Activated CD8-positive, alpha-beta T cell treated with anti-CD3 and anti-CD28 coated beads for 36 hours (primary cell): ENCODE data around the gene LCE2A. TPM values are rescaled to one million over a fixed set of nuclear protein-coding genes. Genes with fewer than 3 reads are reported as not detected.

Experiments
- ATAC-seq: fragments of 200-7000 bp; cut with Tn5 transposase; one replicate; pipeline ENCODE4 v1.10.0; 2021; ENCODE audit warnings: mild to moderate bottlenecking, moderate library complexity
- CTCF ChIA-PET: fragments of 350-600 bp; sonication (Branson Sonifier 250); formaldehyde crosslinking; loops from one replicate; lab custom pipeline; 2021; ENCODE audit warnings: antibody characterized with exemption; lab: Charles Lee
- POLR2A ChIA-PET: fragments of 350-600 bp; sonication (Branson Sonifier 250); formaldehyde crosslinking; loops from one replicate; lab custom pipeline; 2021; ENCODE audit warnings: antibody characterized with exemption; lab: Charles Lee
- DNase-seq: peaks from one replicate; pipeline ENCODE4 v3.0.0-alpha.2; 2020
- H3K27ac Mint-ChIP-seq: one replicate; pipeline ENCODE4 v1.8.0; 2021; ENCODE audit warnings: mild to moderate bottlenecking, mixed read lengths
- H3K27me3 Mint-ChIP-seq: one replicate; pipeline ENCODE4 v1.8.0; 2021; ENCODE audit warnings: mixed read lengths
- H3K36me3 Mint-ChIP-seq: one replicate; pipeline ENCODE4 v1.8.0; 2021; ENCODE audit warnings: low read depth, mixed read lengths
- H3K4me1 Mint-ChIP-seq: one replicate; pipeline ENCODE4 v1.8.0; 2021; ENCODE audit warnings: low read depth, mixed read lengths
- H3K4me3 Mint-ChIP-seq: one replicate; pipeline ENCODE4 v1.8.0; 2021; ENCODE audit warnings: mild to moderate bottlenecking, moderate library complexity, mixed read lengths
- H3K9me3 Mint-ChIP-seq: one replicate; pipeline ENCODE4 v1.8.0; 2021; ENCODE audit warnings: mixed read lengths
- intact Hi-C: fragments of 100-400 bp; cut with micrococcal nuclease; formaldehyde crosslinking; loops from one replicate; pipeline ENCODE4 v1.10.0; 2022
- total RNA-seq, 2 experiments: library from RNA; stranded (reverse); gene quantifications; one replicate each; pipeline ENCODE4 v1.2.3, GENCODE V29; 2021
- TF ChIP-seq, protein P1 (sequence below): fragments of 200-600 bp; IDR thresholded peaks from one replicate; pipeline ENCODE4 v1.8.0; 2022; ENCODE audit warnings: antibody characterized with exemption, mild to moderate bottlenecking

The LCE2A gene
- total RNA-seq, 2 experiments from 2014 or later = not detected

DNA sequence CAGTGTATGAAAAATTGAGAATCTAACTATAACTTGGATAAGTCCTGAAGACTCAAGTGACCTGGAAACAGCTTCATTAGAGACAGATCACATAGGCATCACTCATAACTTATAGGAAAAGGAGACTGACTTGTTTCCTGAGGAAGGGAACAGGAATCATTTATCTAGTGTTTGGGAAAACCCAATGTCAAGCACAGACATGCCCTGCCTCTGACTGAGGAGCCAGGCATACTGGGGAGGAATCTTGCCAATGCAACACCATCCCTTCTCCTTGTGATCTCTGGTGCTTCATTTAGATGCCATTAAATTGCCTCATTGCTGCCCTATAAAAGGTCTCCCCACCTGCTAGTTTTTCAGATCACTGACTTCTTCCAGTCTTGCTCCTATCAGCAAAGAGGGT is 20.1 kb downstream of the LCE2A start:
- Mint-ChIP-seq H3K27me3 (peaks cover 9% of the 10 kb centered on the region), H3K9me3 (no peaks in the 10 kb centered on the region), H3K36me3 (no peaks in the 10 kb centered on the region), H3K4me3 (no peak overlapping the region), H3K4me1 (no peaks in the 10 kb centered on the region), H3K27ac (no peak overlapping the region)
- CTCF ChIA-PET = no interaction called here
- DNase-seq (no peak), ATAC-seq (no peak)
- POLR2A ChIA-PET = no interaction called here
- intact Hi-C loops = no loop called here
- TF ChIP-seq, protein P1, sequence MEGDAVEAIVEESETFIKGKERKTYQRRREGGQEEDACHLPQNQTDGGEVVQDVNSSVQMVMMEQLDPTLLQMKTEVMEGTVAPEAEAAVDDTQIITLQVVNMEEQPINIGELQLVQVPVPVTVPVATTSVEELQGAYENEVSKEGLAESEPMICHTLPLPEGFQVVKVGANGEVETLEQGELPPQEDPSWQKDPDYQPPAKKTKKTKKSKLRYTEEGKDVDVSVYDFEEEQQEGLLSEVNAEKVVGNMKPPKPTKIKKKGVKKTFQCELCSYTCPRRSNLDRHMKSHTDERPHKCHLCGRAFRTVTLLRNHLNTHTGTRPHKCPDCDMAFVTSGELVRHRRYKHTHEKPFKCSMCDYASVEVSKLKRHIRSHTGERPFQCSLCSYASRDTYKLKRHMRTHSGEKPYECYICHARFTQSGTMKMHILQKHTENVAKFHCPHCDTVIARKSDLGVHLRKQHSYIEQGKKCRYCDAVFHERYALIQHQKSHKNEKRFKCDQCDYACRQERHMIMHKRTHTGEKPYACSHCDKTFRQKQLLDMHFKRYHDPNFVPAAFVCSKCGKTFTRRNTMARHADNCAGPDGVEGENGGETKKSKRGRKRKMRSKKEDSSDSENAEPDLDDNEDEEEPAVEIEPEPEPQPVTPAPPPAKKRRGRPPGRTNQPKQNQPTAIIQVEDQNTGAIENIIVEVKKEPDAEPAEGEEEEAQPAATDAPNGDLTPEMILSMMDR = no peak

DNA sequence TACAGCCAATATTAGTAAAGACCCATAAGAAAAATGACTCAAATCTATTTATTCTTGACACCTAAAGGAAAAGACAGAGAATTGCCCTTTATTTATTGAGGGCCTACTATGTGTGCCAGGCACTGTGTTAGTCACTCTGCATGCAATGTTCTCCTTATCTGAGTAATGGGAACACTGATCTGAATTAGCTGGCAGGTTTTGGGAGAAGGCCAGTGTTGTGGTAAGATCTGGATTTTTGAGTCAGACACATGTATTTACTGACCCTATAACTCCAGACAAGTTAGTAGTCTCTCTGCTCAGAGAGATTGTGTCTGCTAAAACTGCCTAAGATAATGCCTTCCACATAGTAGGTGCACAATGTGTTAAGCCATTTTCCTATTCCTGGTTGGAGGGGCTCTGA is 27.1 kb downstream of the LCE2A start:
- ChIA-PET CTCF (no interaction called here), POLR2A (no interaction called here)
- intact Hi-C loops = no loop called here
- H3K27me3 Mint-ChIP-seq = no peaks in the 10 kb centered on the region
- DNase-seq = no peak
- no peak overlapping the region for H3K4me3 Mint-ChIP-seq
- no peak overlapping the region for H3K27ac Mint-ChIP-seq
- H3K4me1 Mint-ChIP-seq = no peaks in the 10 kb centered on the region
- no peak for ATAC-seq
- no peaks in the 10 kb centered on the region for H3K36me3 Mint-ChIP-seq
- TF ChIP-seq, protein P1 = no peak
- H3K9me3 Mint-ChIP-seq = no peaks in the 10 kb centered on the region

DNA sequence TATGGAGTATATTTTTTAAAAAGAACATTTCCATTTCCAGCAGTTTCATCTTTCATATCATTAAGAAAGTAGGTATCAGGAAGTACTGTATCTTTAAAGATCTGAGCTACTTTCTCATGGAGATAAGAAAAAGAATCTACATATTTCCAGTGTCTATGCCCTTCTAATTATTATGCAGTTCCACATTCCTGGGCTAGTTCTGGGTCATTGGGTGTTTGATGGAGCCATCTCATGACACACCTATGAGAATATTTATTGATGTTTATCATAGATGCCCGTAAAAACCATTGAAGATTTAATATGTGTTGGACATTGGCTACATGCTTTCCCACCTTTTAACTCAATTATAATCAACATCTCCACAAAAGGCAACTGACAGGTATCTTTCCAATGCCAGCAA is 30.8 kb downstream of the LCE2A start:
- Mint-ChIP-seq H3K4me3 (no peak overlapping the region), H3K27ac (no peak overlapping the region), H3K9me3 (no peaks in the 10 kb centered on the region), H3K36me3 (no peaks in the 10 kb centered on the region), H3K27me3 (peaks cover 9% of the 10 kb centered on the region), H3K4me1 (no peaks in the 10 kb centered on the region)
- POLR2A ChIA-PET = no interaction called here
- ATAC-seq (no peak), DNase-seq (no peak)
- TF ChIP-seq, protein P1 = no peak
- CTCF ChIA-PET = no interaction called here
- intact Hi-C loops = no loop called here

DNA sequence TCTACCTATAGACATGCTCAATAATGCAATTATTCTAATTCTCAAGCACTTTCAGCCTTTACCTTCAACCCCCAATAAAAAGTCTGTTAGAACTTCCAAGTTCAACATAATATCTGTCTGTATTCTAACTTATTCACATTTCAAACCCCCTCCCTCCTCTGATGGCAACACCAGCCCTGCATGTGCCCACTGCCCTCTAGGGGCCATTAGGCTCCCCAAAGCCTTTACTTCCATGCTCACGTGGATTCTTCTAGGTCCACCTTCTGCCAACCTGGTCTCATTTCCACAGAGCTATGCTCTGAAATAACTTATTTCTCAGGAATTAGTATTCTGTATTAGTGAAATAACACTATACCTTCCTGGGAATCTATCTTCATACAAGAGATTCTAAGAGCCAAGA is 37.5 kb downstream of the LCE2A start:
- H3K27me3 Mint-ChIP-seq = peaks cover 15% of the 10 kb centered on the region
- H3K4me1 Mint-ChIP-seq = no peaks in the 10 kb centered on the region
- H3K27ac Mint-ChIP-seq = no peak overlapping the region
- DNase-seq (no peak), ATAC-seq (no peak)
- H3K9me3 Mint-ChIP-seq = no peaks in the 10 kb centered on the region
- TF ChIP-seq, protein P1 = no peak
- no peaks in the 10 kb centered on the region for H3K36me3 Mint-ChIP-seq
- ChIA-PET POLR2A (no interaction called here), CTCF (no interaction called here)
- intact Hi-C loops = no loop called here
- no peak overlapping the region for H3K4me3 Mint-ChIP-seq

DNA sequence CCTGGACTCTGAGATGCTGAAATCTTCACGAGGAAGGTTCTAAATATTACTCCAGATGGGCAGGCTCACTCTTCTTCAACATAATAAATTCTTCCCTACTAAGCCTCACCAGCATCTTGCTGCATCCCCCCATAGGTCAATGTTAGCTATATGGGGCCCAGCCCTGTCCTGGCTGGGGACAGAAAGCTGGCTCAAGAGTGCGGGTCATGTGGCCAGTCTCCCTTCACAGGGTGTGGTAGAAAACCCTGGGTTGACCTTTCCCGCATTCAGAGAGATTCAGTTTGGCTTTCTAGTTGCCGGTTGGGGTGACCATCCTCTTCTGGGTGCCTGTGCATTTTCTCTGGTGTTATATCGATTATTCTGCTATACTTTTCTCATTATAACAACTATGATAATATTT is 39.9 kb downstream of the LCE2A start:
- no peak overlapping the region for H3K4me3 Mint-ChIP-seq
- POLR2A ChIA-PET = no interaction called here
- H3K9me3 Mint-ChIP-seq = no peaks in the 10 kb centered on the region
- intact Hi-C loops = no loop called here
- H3K4me1 Mint-ChIP-seq = no peaks in the 10 kb centered on the region
- DNase-seq (no peak), ATAC-seq (no peak)
- no peak overlapping the region for H3K27ac Mint-ChIP-seq
- TF ChIP-seq, protein P1 = no peak
- CTCF ChIA-PET = no interaction called here
- H3K27me3 Mint-ChIP-seq = peaks cover 14% of the 10 kb centered on the region
- H3K36me3 Mint-ChIP-seq = no peaks in the 10 kb centered on the region
